B cell (primary cell): Measurements from ENCODE around the gene CBX6.

ENCODE experiments used
- EZH2 ChIP-seq: IDR thresholded peaks from 2 replicates; pipeline ENCODE4 v1.6.1; 2012; ENCODE audit warnings: borderline replicate concordance, low read depth, mild to moderate bottlenecking, moderate library complexity, low read length; ENCODE audit not compliant: insufficient read depth, poor library complexity, severe bottlenecking
- TF ChIP-seq, protein P1 (sequence below): fragments of 200-600 bp; IDR thresholded peaks from one replicate; pipeline ENCODE4 v1.8.0; 2022; ENCODE audit warnings: antibody characterized with exemption, mild to moderate bottlenecking

DNA sequence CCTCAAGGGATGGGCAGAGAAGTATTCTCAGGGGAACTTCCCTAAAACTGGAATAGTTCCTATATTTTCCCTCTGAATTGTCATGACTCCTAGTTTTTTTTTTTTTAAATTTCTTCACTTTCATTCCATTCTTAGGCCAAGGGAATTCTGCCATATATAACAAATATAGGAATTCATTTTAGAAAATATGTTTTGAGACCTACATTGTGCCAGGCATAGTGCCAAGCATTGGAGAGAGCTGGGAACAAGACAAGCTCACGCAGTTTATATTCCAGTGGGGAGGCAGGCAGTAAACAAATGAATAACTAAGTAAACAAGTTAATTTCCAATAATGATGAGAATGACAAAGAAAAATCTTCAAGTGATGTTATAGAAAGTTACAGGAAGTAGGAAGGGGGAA is 25.6 kb downstream of the CBX6 start:
- no peak for TF ChIP-seq EZH2
- TF ChIP-seq, protein P1, sequence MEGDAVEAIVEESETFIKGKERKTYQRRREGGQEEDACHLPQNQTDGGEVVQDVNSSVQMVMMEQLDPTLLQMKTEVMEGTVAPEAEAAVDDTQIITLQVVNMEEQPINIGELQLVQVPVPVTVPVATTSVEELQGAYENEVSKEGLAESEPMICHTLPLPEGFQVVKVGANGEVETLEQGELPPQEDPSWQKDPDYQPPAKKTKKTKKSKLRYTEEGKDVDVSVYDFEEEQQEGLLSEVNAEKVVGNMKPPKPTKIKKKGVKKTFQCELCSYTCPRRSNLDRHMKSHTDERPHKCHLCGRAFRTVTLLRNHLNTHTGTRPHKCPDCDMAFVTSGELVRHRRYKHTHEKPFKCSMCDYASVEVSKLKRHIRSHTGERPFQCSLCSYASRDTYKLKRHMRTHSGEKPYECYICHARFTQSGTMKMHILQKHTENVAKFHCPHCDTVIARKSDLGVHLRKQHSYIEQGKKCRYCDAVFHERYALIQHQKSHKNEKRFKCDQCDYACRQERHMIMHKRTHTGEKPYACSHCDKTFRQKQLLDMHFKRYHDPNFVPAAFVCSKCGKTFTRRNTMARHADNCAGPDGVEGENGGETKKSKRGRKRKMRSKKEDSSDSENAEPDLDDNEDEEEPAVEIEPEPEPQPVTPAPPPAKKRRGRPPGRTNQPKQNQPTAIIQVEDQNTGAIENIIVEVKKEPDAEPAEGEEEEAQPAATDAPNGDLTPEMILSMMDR, result no peak
